RKO (cell line): ENCODE data around the gene FAM89B.

Experiments
- DNase-seq: peaks from one replicate; pipeline ENCODE4 v3.0.0-alpha.2; 2016; ENCODE audit warnings: low spot score

The FAM89B gene

DNA sequence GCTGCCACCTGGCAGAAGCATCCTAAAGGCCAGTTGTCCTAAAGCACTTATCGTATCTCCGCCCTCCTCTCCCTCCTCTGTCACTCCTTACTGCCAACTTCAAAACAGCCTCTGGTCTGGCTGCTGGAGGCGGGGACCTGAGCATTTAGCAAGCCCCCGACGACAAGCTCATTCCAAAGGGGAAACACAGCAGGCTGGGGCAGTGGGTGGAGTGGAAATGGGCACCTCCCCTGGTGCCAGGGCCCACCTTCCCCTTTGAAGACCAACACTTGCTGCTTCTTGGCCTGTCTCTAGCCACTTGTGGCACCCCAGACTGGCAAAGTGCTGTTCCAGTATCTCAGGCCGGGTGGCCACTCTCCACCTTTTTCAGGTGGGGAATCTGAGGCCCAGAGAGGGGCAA is 38.1 kb downstream of the FAM89B start:
- no peak for DNase-seq

- DNase-seq, result no peak
Measured at GRCh38 chr11:65611028-65611757, 38.9 kb downstream of the FAM89B start.

DNA sequence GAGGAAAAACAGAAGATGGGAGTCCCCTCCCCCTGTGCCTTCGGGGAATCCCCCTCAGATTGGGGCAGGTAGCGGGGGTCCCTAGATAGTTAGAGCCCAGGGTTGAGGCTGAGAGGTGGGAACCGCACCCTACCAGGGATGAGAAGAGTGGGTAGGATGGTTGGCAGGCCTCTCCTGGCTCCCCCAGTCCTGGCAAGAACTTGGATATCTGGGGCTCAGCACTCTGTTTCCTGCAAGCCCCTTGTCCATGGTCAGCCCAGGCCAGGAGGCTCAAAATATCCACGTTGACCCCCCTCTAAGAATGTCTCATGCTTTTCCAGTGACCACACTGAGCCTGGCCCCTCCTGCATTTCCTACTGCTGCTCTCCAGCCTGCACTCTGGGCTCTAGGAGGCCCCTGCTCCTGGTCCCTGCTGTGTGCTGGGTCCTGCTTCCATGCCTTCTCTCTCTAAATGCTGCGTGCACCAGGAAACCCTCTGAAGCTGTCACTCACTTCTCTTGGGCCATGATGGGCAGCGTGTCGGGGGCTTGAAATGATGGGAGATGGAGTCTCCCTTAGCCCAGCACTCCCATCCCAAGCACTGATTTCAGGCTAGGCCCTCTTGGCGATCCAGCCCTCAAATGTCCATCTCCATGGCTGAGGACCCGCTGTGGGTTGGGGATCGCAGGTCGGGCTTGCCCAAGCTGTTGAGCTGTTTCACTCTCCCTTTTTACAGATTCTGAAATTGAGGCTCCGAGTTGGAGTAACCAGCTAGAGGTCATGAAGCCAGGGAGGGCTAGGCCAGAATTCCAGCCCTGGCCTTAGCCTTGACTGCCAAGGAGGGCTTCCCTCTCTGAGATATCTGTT is 39.6 kb downstream of the FAM89B start:
- DNase-seq, result peak; percentile 23

DNA sequence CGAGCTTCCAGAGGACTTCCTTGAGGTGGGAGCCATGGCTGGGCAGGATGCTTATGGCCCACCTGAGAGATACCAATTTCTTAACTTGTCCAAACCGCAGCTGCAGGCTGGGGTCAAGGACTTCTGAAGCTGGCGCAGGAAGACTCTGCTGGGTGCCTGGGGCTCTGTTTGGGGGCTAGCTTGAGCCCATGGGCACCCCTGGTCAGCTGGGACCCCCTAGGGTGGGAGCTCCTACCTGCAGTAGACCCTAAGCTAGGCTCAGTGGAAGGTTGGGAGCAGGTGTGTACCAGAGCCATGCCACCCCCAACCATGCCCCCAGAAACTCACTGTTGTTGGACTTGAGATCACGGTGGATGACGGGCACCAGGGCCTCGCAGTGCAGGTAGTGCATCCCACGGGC is 40.4 kb downstream of the FAM89B start:
- DNase-seq, result no peak

- peak; percentile 19 for DNase-seq
Measured at GRCh38 chr11:65613091-65613928, 41.0 kb downstream of the FAM89B start.

DNA sequence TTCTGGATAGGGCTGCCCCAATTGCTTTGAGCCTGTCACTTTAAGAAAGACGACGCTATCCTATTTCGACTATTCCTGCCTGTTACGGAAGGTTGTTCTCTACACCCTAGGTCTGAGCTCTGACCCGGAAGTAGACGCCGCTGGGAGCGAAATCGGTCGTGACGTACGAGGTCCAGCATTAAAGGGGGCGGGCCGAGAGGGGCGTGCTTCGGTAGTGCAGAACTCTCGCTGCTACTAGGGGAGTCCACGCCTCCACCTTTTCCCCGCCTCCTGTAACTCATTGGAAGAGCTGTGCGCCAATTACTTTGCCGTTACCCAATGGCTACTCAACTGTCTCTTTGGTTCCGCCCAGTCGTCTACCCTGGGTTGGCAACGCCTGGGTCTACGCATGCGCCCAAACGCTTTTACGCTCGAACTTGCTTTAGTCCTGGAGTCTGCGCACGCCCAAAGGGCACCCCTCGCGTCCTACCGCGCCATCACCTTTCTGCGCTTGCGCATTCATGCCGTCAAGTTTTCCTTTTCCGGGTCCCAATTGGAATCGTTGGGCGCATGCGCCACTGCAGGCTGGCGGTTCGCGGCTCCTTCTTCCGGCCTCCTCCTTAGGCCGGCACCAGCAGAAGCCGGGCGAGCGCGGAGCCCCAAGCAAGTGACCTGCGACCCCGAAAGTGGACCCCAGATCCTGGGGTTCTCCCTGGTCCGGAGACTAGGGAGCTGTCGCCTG is 43.1 kb downstream of the FAM89B start, which contains the start of gene PCNX3:
Gene PCNX3, plus strand, starts transcription at position 548 of the 721 bp plus-strand sequence. CDS start 536 bp downstream, outside the sequence.
- peak; percentile 100 for DNase-seq

GRCh38 chr11:65615950-65616574 is 43.7 kb downstream of the FAM89B start:
- peak; percentile 59 for DNase-seq

DNA sequence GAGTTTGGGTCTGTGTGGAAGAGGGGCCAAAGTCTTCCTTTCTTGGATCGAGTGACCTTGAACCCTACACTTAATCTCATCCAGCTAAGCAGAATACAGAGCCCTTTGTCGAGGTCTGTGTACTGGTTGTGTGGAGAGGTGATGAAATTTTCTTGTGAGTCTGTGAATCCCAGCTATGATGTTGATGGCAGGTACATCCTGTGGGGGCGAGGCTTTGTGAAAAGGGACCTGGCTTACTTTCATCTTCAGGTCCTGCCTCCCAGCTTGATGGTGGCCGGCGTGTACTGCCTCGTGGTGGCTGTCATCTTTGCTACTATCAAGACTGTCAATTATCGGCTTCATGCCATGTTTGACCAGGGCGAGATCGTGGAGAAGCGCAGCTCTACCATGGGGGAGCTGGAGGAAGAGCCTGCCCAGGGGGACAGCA is 44.2 kb downstream of the FAM89B start:
- DNase-seq, result no peak

DNA sequence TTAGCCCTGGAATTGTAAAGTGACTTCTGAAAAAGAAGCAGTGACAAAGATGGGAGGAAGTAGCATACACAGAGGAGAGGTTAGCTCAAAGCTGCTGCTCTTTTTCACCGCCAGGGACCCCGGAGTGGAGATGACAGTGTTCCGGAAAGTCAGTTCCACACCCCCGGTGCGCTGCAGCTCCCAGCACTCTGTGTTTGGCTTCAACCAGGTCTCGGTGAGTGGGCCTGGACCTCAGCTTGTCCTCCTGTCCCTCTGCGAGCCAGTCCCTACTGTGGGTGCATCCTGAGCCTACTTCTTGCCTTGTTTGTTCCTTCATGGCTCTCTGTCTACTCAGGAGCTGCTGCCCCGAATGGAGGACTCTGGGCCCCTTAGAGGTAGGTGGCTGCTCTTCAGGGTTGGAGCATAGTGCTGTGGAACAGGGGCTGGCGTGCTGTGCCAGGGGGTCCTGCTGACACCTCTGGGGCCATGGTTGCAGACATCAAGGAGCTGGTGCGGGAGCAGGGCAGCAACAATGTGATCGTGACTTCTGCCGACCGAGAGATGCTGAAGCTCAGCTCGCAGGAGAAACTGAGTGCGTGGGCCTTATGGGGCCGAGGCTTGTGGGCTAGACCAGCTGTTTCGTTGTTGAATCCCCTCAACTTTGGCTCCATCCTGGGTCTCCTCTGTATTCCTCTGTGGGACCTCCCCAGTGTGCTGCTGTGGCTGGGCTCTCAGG is 45.0 kb downstream of the FAM89B start:
- DNase-seq, result no peak

DNA sequence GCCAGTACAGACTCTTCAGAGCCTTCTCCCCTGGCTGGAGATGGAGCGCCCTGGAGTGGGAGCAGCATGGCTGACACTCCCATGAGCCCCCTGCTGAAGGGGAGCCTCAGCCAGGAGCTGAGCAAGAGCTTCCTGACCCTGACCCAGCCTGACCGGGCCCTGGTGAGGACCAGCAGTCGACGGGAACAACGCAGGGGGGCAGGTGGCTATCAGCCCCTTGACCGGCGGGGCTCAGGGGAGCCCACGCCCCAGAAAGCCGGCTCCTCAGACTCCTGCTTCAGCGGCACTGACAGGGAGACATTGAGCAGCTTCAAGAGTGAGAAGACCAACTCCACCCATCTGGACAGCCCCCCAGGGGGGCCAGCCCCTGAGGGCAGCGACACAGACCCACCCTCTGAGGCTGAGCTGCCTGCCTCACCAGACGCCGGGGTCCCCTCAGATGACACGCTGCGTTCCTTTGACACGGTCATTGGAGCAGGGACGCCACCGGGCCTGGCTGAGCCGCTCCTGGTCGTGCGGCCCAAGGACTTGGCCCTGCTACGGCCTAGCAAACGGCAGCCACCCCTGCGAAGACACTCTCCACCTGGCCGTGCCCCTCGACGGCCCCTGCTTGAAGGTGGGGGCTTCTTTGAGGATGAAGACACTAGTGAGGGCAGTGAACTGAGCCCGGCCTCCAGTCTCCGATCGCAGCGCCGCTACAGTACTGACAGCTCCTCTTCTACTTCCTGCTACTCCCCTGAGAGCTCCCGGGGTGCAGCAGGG is 45.8 kb downstream of the FAM89B start:
- DNase-seq, result no peak

- no peak for DNase-seq
Measured at GRCh38 chr11:65618763-65619162, 46.4 kb downstream of the FAM89B start.

- DNase-seq, result no peak
Measured at GRCh38 chr11:65619281-65619928, 47.1 kb downstream of the FAM89B start.

DNA sequence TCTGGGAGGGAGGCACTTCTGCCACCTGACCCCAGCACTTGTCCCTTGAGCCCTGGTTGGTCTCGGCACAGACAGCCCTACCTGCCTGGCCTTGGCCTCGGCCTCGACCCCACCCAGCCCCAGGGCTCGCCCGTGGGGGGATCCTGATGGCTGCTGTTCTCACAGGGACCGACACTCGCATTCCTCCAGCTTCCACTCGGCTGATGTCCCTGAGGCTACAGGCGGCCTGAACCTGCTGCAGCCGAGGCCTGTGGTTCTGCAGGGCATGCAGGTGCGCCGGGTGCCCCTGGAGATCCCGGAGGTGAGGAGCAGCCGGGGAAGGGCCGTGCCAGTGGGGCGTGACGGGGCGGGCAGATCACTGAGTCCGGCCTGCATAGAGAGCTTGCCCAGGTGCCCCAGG is 48.3 kb downstream of the FAM89B start:
- no peak for DNase-seq

GRCh38 chr11:65621460-65621859 is 49.1 kb downstream of the FAM89B start:
- DNase-seq, result no peak

DNA sequence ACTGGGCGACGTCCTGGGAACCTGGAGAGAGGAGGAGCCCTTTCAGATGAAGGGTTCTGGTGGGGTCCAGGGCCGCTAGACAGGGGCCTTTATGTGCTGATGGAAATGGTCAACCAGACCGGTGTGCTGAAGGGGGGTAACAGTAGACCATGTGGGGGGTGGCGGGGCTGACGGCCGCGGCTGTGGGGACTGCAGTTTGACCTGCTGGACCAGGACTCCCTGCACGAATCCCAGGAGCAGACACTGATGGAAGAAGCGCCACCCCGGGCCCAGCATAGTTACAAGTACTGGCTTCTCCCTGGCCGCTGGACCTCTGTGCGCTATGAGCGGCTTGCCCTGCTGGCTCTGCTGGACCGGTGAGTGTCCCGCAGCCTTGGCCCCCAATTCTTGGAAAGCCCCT is 49.7 kb downstream of the FAM89B start:
- no peak for DNase-seq

- no peak for DNase-seq
Measured at GRCh38 chr11:65623177-65623576, 50.8 kb downstream of the FAM89B start.
